OCI-LY1 (cell line): ENCODE measurements around the gene LRRC1.

ENCODE experiments used
- EZH2 ChIP-seq: fragments of 200-600 bp; sonication (generic), shearing (Covaris generic); IDR thresholded peaks from 2 replicates; pipeline ENCODE4 v1.8.0; 2017; ENCODE audit warnings: borderline replicate concordance, mixed run types, mild to moderate bottlenecking, antibody characterized with exemption, low read length, moderate library complexity, mixed read lengths
- TF ChIP-seq, protein P1 (sequence below): fragments of 200-600 bp; sonication (generic), shearing (Covaris generic); IDR thresholded peaks from 2 replicates; pipeline ENCODE4 v1.5.1; 2017; ENCODE audit warnings: mild to moderate bottlenecking, antibody characterized with exemption, low read length, moderate library complexity, mixed read lengths

DNA sequence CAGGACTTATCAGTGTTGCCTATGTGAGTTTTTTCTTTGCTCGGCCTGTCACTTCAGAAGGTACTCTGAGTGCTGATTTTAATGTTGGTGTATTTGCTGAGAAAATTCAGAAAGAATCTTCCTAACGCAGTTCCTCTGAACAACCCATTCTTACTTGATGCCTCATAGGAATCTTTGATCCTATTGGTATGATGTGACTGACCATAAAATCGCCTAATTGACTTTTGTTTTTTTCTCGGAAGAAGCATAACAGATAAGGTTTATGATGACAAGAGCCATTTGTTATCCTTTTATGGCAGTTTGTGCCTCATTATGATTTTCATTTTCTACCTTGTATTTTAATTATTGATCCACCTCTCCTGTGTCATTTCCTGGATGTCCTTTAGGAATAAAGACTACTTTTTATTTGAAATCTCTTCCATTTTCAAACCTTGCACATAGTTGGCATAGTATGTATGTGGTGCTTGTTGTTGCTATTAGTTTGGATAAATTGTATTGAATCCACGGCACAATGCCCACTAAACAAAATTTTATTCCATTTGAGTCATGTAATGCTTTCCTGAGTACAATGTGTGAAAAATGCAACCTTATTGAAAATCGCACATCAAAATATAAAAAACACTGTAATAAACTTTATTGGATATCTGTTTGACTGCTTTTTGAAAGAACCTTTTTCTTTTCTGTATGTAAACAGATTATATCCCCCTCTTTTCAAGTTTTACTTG lies 37.3 kb downstream of the LRRC1 start:
- TF ChIP-seq, protein P1, sequence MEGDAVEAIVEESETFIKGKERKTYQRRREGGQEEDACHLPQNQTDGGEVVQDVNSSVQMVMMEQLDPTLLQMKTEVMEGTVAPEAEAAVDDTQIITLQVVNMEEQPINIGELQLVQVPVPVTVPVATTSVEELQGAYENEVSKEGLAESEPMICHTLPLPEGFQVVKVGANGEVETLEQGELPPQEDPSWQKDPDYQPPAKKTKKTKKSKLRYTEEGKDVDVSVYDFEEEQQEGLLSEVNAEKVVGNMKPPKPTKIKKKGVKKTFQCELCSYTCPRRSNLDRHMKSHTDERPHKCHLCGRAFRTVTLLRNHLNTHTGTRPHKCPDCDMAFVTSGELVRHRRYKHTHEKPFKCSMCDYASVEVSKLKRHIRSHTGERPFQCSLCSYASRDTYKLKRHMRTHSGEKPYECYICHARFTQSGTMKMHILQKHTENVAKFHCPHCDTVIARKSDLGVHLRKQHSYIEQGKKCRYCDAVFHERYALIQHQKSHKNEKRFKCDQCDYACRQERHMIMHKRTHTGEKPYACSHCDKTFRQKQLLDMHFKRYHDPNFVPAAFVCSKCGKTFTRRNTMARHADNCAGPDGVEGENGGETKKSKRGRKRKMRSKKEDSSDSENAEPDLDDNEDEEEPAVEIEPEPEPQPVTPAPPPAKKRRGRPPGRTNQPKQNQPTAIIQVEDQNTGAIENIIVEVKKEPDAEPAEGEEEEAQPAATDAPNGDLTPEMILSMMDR = no peak
- TF ChIP-seq EZH2 = no peak
